PC-3 (cell line): ENCODE results near the gene COLEC11. TPM values are rescaled to one million over a fixed set of nuclear protein-coding genes. Genes with fewer than 3 reads are reported as not detected.

Experiments used
- ATAC-seq: fragments of 200-7000 bp; cut with Tn5 transposase; 2 replicates; pipeline ENCODE4 v1.9.1; 2020; ENCODE audit warnings: mild to moderate bottlenecking, moderate library complexity
- BruUV-seq: library from RNA; stranded (reverse); fragments of 400-500 nt; replicated peaks from 2 replicates; lab custom pipeline; 2021; lab: Mats Ljungman, UMichigan
- CTCF ChIA-PET: fragments of 300-600 bp; sonication (Branson Sonifier 250); formaldehyde crosslinking; loops from one replicate; lab custom pipeline; 2022; ENCODE audit warnings: antibody characterized with exemption; lab: Charles Lee
- POLR2A ChIA-PET: fragments of 300-600 bp; sonication (Branson Sonifier 250); formaldehyde crosslinking; loops from one replicate; lab custom pipeline; 2022; ENCODE audit warnings: antibody characterized with exemption; ENCODE audit not compliant: unreplicated experiment; lab: Charles Lee
- DNase-seq: peaks from one replicate; pipeline ENCODE4 v3.0.0-alpha.2; 2015
- H2AFZ ChIP-seq: fragments of 300-600 bp; sonication (generic); 2 replicates; pipeline ENCODE4 v1.6.0; 2016; ENCODE audit warnings: antibody characterized with exemption, low read length
- H3F3A ChIP-seq: fragments of 300-600 bp; sonication (generic); one replicate; pipeline ENCODE4 v1.6.0; 2017; ENCODE audit warnings: antibody characterized with exemption, low read length, control low read depth, mild to moderate bottlenecking; ENCODE audit not compliant: unreplicated experiment
- H3K27ac ChIP-seq: fragments of 300-600 bp; sonication (generic); 2 replicates; pipeline ENCODE4 v1.5.1; 2016; ENCODE audit warnings: mild to moderate bottlenecking, low read length
- H3K27me3 ChIP-seq: fragments of 300-600 bp; sonication (generic); 2 replicates; pipeline ENCODE4 v1.6.1; 2016; ENCODE audit warnings: low read length, mixed read lengths
- H3K36me3 ChIP-seq: fragments of 300-600 bp; sonication (generic); 2 replicates; pipeline ENCODE4 v1.6.1; 2016; ENCODE audit warnings: low read depth, mixed run types, low read length, mixed read lengths
- H3K4me1 ChIP-seq: fragments of 300-600 bp; sonication (generic); 2 replicates; pipeline ENCODE4 v1.5.1; 2016; ENCODE audit warnings: low read length; ENCODE audit not compliant: insufficient read depth
- H3K4me2 ChIP-seq: fragments of 300-600 bp; sonication (generic); 2 replicates; pipeline ENCODE4 v1.6.0; 2016; ENCODE audit warnings: low read length
- H3K4me3 ChIP-seq: fragments of 300-600 bp; sonication (generic); 2 replicates; pipeline ENCODE4 v1.5.1; 2016; ENCODE audit warnings: mild to moderate bottlenecking, low read length, mixed read lengths
- H3K79me2 ChIP-seq: fragments of 300-600 bp; sonication (generic); 2 replicates; pipeline ENCODE4 v1.6.1; 2017; ENCODE audit warnings: low read length, mixed read lengths
- H3K9ac ChIP-seq: fragments of 300-600 bp; sonication (generic); 2 replicates; pipeline ENCODE4 v1.6.0; 2016; ENCODE audit warnings: mild to moderate bottlenecking, low read length
- H3K9me2 ChIP-seq: fragments of 300-600 bp; sonication (generic); replicated peaks from 2 replicates; pipeline ENCODE4 v1.6.1; 2016; ENCODE audit warnings: mixed run types, low read length, mixed read lengths
- H3K9me3 ChIP-seq: fragments of 300-600 bp; sonication (generic); 2 replicates; pipeline ENCODE4 v1.6.1; 2016; ENCODE audit warnings: low read length, mixed read lengths
- H4K20me1 ChIP-seq: fragments of 300-600 bp; sonication (generic); 2 replicates; pipeline ENCODE4 v1.6.1; 2016; ENCODE audit warnings: low read length, mixed read lengths
- CTCF ChIP-seq: fragments of 300-600 bp; sonication (generic); conservative IDR thresholded peaks from 2 replicates; pipeline ENCODE4 v1.5.1; 2017; ENCODE audit warnings: antibody characterized with exemption, low read depth, mild to moderate bottlenecking, low read length
- EZH2 ChIP-seq: fragments of 300-600 bp; sonication (generic); IDR thresholded peaks from one replicate; pipeline ENCODE4 v1.6.1; 2017; ENCODE audit warnings: antibody characterized with exemption, mild to moderate bottlenecking, low read length; ENCODE audit not compliant: unreplicated experiment
- EZH2phosphoT487 ChIP-seq: fragments of 300-600 bp; sonication (generic); IDR thresholded peaks from 2 replicates; pipeline ENCODE4 v1.6.1; 2018; ENCODE audit warnings: mild to moderate bottlenecking, antibody characterized with exemption, low read length, borderline replicate concordance
- intact Hi-C: fragments of 100-400 bp; cut with micrococcal nuclease; formaldehyde crosslinking; loops from 2 replicates; pipeline ENCODE4 v1.9.0; 2023
- total RNA-seq: library from RNA; depleted of rRNA; stranded (reverse); fragments of >200 nt; gene quantifications from 2 replicates; pipeline ENCODE4 v1.2.3, GENCODE V29; 2014

COLEC11 gene
- total RNA-seq, 1 experiment from 2014 or later = 0.44 TPM

GRCh38 chr2:3580449-3580848, 14.5 kb upstream of the COLEC11 start:
- peaks cover 64% of the 10 kb centered on the region for H4K20me1 ChIP-seq
- intact Hi-C loops = no loop called here

GRCh38 chr2:3581367-3582262, 13.3 kb upstream of the COLEC11 start:
- POLR2A ChIA-PET = no interaction called here
- no peak overlapping the region for H3K27ac ChIP-seq

More at GRCh38 chr2:3580449-3580848, 14.5 kb upstream of the COLEC11 start:
- TF ChIP-seq EZH2phosphoT487 (no peak), CTCF (no peak), EZH2 (no peak)
- no peaks in the 10 kb centered on the region for H3K9me3 ChIP-seq
- ATAC-seq (no peak), DNase-seq (no peak)
- peaks cover 59% of the 10 kb centered on the region for H3K79me2 ChIP-seq
- no peaks in the 10 kb centered on the region for H3K27me3 ChIP-seq
- H3K27ac ChIP-seq = no peak overlapping the region
- no peak overlapping the region for H3K4me2 ChIP-seq
- CTCF ChIA-PET = no interaction called here
- H2AFZ ChIP-seq = no peak overlapping the region
- H3F3A ChIP-seq = peaks cover 12% of the 10 kb centered on the region
- H3K9me2 ChIP-seq = no peaks in the 10 kb centered on the region
- no peak overlapping the region for H3K9ac ChIP-seq
- H3K4me3 ChIP-seq = no peak overlapping the region
- no TSS peak for BruUV-seq
- H3K4me1 ChIP-seq = peaks cover 30% of the 10 kb centered on the region
- POLR2A ChIA-PET = interaction anchor here (0.7 kb wide), 1 partner anchor 57 kb away, joined by 3 read pairs; no protein-coding TSS in a partner anchor
- peaks cover 71% of the 10 kb centered on the region for H3K36me3 ChIP-seq

More at GRCh38 chr2:3581367-3582262, 13.3 kb upstream of the COLEC11 start:
- peaks cover 47% of the 10 kb centered on the region for H3K79me2 ChIP-seq
- CTCF ChIA-PET = no interaction called here
- peaks cover 61% of the 10 kb centered on the region for H3K36me3 ChIP-seq
- H3F3A ChIP-seq = peaks cover 12% of the 10 kb centered on the region
- no peak overlapping the region for H3K4me2 ChIP-seq
- H3K4me3 ChIP-seq = no peak overlapping the region
- peaks cover 32% of the 10 kb centered on the region for H3K4me1 ChIP-seq
- ATAC-seq = no peak
- no peaks in the 10 kb centered on the region for H3K27me3 ChIP-seq
- BruUV-seq = no TSS peak
- intact Hi-C loops = no loop called here
- H3K9ac ChIP-seq = no peak overlapping the region
- H2AFZ ChIP-seq = no peak overlapping the region
- peaks cover 54% of the 10 kb centered on the region for H4K20me1 ChIP-seq
- no peak for TF ChIP-seq CTCF
- no peak for TF ChIP-seq EZH2phosphoT487
- no peak for TF ChIP-seq EZH2
- DNase-seq = no peak
- H3K9me2 ChIP-seq = no peaks in the 10 kb centered on the region
- H3K9me3 ChIP-seq = no peaks in the 10 kb centered on the region
